Measurements from ENCODE around the gene TFG. TPM values are rescaled to one million over a fixed set of nuclear protein-coding genes. Genes with fewer than 3 reads are reported as not detected.

The TFG gene
- total RNA-seq, 4 donors from 2014 or later: 49.4 to 131 (median 66.8) TPM

- no peak for TF ChIP-seq CTCF (IDR thresholded peaks at IDR 0.05; ENCODE audit: low read depth)
These were observed 21.2 kb downstream of the TFG start for GRCh38 chr3:100730524-100730923.

- TF ChIP-seq CTCF (IDR thresholded peaks at IDR 0.05; ENCODE audit: low read depth): no peak
These were observed 23.1 kb downstream of the TFG start for GRCh38 chr3:100732435-100732834.

DNA sequence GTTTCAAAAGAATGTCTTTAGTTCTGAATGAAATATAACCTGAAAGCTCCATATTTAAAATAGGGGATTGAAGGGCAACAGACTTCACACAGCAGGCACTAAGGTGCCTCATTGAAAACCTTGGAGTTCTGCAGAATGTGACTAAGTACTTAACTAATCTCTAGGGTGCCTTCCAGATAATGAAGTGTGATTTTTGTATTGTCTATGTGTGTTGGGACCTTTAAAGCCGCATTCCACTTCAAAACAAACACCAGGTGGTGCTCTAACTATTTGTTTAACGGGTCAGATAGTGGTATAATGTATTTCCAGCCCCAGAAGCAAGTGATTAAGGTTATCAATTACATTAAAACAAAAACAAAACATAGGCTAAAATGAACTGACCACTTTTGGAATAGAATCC, 28.0 kb downstream of the TFG start:
- no peak for TF ChIP-seq CTCF (IDR thresholded peaks at IDR 0.05; ENCODE audit: low read depth)

DNA sequence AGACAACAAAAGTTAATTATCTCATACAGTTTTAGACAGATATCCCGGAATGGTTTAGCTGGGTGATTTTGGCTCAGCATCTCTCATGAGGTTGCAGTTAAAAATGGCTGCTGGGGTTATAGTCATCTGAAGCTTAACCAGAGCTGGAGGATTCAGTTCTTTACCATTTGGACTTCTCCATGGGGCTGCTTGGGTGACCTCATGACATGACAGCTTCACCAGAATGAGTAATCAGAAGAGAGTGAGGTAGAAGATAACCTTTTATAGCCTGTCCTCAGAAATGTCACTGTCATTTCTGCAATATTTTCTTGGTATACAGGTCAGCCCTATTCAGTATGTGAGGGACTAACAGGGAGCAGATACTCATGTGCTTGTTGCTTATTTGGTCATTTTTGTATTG, 30.9 kb downstream of the TFG start:
- TF ChIP-seq CTCF (IDR thresholded peaks at IDR 0.05; ENCODE audit: low read depth): no peak

DNA sequence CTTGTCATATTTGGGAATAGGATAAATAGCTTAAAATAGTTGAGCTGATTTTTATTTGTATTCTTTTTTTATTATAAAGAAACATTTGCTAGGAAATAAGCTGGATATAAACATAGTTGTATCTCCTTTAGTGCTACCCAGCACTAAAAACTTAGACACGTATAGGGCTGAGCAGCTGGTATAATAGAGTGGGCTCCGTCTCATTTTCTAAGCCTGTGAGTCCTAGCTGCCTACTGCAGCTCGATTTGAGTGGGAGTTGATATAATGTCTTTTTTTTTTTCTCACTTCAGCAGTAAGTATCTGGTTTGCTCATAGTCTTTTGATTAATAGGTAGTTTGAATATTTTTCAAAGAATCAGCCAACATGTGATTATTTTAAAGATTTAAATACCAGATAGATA, 34.2 kb downstream of the TFG start:
- TF ChIP-seq CTCF (IDR thresholded peaks at IDR 0.05; ENCODE audit: low read depth): no peak

GRCh38 chr3:100744671-100745070, 35.4 kb downstream of the TFG start:
- TF ChIP-seq CTCF (IDR thresholded peaks at IDR 0.05; ENCODE audit: low read depth): no peak

DNA sequence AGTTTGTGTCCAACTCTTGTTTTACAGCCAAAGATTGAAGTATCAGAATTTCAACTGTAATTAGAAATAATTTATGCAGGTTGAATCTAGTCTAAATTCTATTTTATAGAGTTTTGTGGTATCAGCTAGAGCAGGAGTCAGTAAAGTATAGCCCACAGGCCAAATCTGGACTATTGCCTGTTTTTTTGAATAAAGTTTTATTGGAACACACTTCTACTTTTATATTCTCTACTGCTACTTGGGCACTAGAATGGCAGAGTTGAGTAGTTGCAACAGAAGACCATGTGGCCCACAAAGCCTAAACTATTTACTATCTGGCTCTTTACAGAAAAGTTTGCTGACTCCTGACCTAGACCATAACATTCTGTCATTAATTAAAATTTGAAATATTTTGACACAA, 36.3 kb downstream of the TFG start:
- no peak for TF ChIP-seq CTCF (IDR thresholded peaks at IDR 0.05; ENCODE audit: low read depth)

All from subcutaneous adipose tissue (tissue), 4 donors.